Astrocyte (in vitro differentiated cells and primary cell): ENCODE measurements around the gene FAM25C.
"Not testable (repeated sequence)": the region's sequence is repeated elsewhere in the genome, so short reads cannot be mapped to it uniquely, and the experiment has no call there.

Source experiments
- CTCF ChIP-seq: IDR thresholded peaks from 2 replicates; pipeline ENCODE4 v1.5.1; 2011; ENCODE audit warnings: low read depth, mild to moderate bottlenecking, inconsistent platforms, low read length, moderate library complexity; ENCODE audit not compliant: insufficient read depth
- EZH2 ChIP-seq: IDR thresholded peaks from 2 replicates; pipeline ENCODE4 v1.6.1; 2012; ENCODE audit warnings: mild to moderate bottlenecking, low read length, inconsistent platforms; ENCODE audit not compliant: insufficient read depth

GRCh38 chr10:47970047-47970446 is 29.5 kb downstream of the FAM25C start:
- TF ChIP-seq CTCF, EZH2: not testable (repeated sequence)
